SHP77 (cell line): ENCODE measurements around the gene RANGRF.
"Not testable (repeated sequence)": the region's sequence is repeated elsewhere in the genome, so short reads cannot be mapped to it uniquely, and the experiment has no call there.

Experiments used
- DNase-seq, 2 experiments: peaks; one replicate each; lab custom pipeline; 2025; lab: John Stamatoyannopoulos, UW

RANGRF gene

GRCh38 chr17:8288336-8289102, at the start of gene RANGRF:
RANGRF (plus strand) TSS chr17:8288670; CDS start chr17:8288789, 119 bp downstream.
- peak; percentile 86 to 96 for DNase-seq

- DNase-seq, result no peak
Measured at GRCh38 chr17:8243827-8244226, 44.6 kb upstream of the RANGRF start.

GRCh38 chr17:8244768-8245167, 43.7 kb upstream of the RANGRF start:
- DNase-seq, result no peak

- peak; percentile 96 to 97 for DNase-seq
Measured at GRCh38 chr17:8248751-8249607, 39.5 kb upstream of the RANGRF start, which contains the start of gene PFAS. PFAS (plus strand) TSS chr17:8249289; CDS start chr17:8253938, 4,649 bp downstream.

- DNase-seq, result no peak
Measured at GRCh38 chr17:8249621-8250500, 38.6 kb upstream of the RANGRF start.

- not testable (repeated sequence) for DNase-seq
Measured at GRCh38 chr17:8251411-8251810, 37.1 kb upstream of the RANGRF start.

- DNase-seq, result peak; percentile 39 to 50
Measured at GRCh38 chr17:8253801-8254200, 34.7 kb upstream of the RANGRF start.

GRCh38 chr17:8254881-8255280, 33.6 kb upstream of the RANGRF start:
- DNase-seq, result no peak

- no peak for DNase-seq
Measured at GRCh38 chr17:8255499-8255898, 33.0 kb upstream of the RANGRF start.

- DNase-seq, result no peak
Measured at GRCh38 chr17:8256291-8256690, 32.2 kb upstream of the RANGRF start.

GRCh38 chr17:8256691-8257090, 31.8 kb upstream of the RANGRF start:
- no peak for DNase-seq

GRCh38 chr17:8257801-8258200, 30.7 kb upstream of the RANGRF start:
- no peak for DNase-seq

- no peak for DNase-seq
Measured at GRCh38 chr17:8264320-8264719, 24.1 kb upstream of the RANGRF start.

- no peak for DNase-seq
Measured at GRCh38 chr17:8264836-8265542, 23.5 kb upstream of the RANGRF start.

GRCh38 chr17:8266648-8267479, 21.6 kb upstream of the RANGRF start:
- DNase-seq, result no peak

GRCh38 chr17:8267480-8268147, 20.9 kb upstream of the RANGRF start:
- DNase-seq, result no peak

GRCh38 chr17:8268550-8269298, 19.7 kb upstream of the RANGRF start:
- DNase-seq, result no peak

GRCh38 chr17:8272421-8272820, 16.0 kb upstream of the RANGRF start:
- DNase-seq, result no peak

- DNase-seq, result no peak
Measured at GRCh38 chr17:8273884-8274444, 14.5 kb upstream of the RANGRF start.
